SH-SY5Y (cell line): Measurements from ENCODE around the gene RDH5.

Experiments
- GATA2 ChIP-seq: IDR thresholded peaks from 2 replicates; pipeline ENCODE4 v1.6.1; 2011; ENCODE audit warnings: mild to moderate bottlenecking, low read depth, low read length
- GATA3 ChIP-seq: IDR thresholded peaks from 2 replicates; pipeline ENCODE4 v1.6.1; 2011; ENCODE audit warnings: low read depth, mild to moderate bottlenecking, low read length, moderate library complexity

RDH5 gene

DNA sequence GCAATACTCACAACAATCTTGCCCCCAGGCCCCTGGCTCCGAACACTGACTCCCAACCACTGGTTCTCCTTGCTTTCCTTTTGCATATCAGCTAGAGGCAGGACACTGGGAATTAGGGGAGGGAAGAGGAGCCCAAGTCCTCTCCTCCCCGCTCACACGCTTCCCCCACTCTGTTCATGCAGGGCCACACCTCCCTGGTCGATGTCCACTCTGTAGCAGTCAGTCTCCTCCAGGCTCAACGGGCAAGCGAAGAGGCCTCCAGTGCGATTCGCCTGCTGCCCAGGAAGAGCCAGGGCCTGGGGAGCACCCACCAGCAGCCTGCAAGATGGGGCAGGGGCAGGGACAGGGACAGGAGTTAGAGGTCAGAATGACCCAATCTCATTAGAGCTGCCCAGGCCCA lies 17.3 kb upstream of the RDH5 start:
- TF ChIP-seq GATA2 (no peak), GATA3 (no peak)

DNA sequence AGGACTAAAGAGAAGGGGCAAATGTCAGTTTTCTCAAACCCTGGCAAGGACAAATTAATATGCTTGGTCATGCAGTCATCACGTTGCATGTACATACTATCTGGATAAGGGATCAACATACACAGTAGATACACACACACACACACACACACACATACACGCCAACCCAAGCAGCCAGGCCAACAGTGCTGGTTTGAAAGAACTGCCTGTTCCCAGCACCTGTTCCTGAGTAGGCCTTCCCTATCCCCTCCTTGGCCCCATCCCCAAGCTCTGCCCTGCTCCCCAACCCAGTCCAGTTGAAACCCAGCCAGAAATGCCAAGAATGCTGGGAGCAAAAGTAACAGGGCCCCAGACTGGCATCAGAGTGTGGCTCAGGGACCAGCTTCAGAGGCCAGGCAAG lies 16.9 kb upstream of the RDH5 start:
- TF ChIP-seq GATA3 (no peak), GATA2 (no peak)

DNA sequence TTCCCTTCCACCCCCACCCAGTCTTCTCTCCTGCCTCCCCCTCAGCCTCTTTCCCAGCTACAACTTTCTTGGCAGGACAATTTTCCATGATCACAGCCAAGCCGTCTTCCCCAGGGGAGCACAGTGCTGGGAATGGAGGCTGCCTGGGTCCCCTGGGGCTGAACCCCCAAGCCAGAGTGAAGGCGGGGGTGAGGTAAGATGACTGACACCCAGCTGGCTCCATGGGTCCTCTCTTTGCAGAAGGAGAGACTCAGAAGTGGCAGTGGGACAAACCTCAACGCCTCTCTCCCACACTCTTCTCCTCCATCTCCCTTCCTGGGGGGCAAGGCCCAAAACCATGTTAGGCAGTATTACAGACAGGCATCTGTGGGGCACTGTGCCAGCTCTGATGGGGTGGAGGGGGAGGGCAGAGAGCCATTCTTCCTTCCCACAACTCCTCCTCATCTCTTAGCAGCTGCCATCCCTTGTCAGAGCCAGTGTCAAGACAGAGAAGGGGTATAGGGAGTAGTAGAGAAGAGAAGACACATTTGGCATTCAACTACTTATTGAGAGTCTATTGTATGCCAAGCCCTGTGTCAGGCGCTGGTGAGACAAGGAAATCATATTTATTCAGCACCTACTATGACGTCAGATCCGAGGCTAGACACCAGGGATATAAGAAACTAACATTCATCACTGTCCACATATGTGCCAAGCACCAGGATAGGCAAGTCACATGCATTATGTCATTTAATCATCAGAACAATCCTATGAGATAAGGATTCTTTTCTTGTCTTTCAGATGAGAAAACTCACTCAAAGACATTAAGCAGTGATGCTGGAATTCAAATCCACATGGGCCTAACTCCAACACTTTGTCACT lies 16.1 kb upstream of the RDH5 start:
- TF ChIP-seq GATA2 (no peak), GATA3 (no peak)

DNA sequence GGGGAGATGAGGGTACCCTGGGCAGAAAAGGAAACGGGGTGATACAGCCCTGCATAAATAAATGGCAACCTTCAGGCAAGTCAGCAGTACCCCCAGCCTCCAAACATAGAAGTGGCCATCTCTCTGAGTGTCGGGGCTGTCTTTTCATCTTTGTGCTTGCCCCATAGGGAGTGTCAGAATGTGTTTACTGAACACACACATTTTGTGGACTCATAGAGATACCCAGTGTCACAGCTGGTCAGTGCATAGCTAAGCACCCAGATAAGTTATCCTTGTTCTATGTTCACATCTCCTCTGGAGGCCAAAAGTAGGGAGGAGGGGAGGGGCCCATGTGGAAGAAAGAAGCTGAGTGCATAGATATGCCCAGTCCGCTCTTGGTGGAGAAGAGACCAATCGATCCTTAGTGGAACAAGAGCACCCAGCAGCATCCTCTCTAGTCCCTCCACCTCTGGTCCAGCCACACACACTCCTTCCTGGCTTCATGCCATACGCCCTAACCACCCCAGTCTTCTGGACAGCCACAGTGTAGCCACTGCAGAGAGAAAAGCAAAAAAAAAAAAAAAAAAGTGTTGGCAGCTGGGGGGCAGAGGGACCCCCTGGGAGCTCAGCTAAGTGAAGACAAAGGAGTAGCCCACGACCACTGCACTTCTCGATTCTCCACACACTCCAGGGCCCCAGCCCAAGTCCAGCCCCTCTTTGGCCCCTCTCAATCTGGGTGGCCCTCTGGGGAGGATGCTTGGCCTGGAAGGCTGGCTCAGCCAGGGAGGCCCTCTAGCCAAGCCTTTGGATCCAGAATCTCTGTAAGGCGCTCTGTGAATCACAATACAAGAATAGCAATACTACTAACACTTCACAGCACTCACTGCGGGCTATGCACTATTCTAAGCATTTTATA lies 15.1 kb upstream of the RDH5 start:
- TF ChIP-seq GATA3 (no peak), GATA2 (no peak)

DNA sequence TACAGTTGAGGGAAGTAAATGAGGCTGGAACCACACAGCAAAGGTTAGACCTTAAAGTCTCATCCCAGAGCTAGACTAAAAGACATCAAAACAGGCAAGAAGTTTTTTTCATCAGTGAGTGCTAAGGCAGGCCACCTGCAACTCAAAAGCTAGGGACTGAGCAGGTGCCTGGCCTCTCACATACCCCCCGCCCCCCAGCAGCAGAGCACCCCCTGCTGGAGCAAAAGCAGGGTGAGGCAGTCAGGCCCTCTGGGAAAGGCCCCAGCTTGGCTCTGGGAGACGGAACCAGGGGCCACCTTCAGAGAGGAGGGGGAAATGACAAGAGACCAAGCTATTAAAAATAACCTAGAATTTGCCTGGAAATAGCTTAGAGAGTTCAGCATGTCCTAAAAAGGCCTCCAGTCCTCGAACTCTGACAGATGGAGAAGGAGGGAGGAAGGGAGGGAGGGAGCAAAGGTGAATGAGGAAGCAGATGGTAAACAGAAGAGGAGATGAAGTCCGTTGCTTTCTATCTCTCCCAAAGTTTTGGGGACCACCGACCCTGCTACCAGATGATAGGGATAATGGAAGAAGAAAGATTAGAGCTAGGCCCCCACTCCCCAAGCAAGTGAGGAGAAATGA lies 14.3 kb upstream of the RDH5 start:
- TF ChIP-seq GATA2 (no peak), GATA3 (no peak)

DNA sequence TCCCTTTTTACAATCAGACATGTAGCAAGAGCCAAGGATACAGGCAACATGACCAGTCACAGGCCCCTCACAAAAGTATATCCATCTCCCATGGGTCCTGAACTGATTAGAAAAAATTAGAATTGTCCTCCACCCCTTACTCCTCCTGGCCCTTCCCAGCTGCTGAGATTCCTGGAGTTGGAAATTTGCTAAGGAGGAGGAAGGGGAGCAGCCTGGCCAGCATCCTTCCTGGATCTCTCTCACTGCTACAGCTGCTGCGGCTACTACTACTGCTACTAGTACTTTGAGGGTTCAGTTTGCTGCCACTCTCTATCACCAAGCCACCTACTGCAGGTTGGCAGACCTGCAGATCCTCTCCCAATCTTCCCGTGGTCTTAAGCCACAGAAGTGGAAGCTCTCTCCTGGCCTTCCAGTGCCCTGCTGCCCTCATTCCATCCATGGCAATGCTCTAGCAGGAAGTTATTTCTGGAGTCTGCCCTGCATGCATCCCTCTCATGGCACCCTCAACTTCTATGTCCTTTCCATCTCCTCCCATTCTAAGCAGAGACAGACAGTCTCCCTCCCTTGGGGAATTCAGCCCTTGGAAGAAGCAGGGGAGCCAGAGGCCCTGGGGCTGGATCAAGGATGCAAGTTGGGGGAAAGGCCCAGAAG lies 13.5 kb upstream of the RDH5 start:
- no peak for TF ChIP-seq GATA2
- no peak for TF ChIP-seq GATA3

DNA sequence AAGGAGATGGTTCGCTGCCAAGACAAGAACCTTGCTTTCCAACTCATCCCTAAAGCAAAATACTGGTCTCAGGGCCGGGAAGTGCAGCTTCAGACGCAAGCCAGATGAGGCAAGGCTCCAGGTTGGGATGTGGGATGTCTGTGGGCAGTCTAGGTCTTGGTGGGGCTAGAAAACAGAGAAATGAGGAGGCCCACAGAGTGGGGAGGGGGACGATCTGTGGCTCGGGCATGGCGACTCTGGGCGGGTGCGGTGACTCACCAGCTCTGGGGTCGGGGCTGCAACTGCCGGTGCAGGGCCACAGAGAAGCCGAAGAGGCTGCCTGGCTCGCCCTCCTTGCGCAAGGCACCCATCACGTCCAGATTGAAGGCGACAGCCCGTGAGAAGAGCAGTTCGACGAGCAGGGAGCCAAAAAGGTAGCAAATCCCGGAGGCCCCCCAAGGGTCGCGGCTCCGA lies 12.9 kb upstream of the RDH5 start:
- TF ChIP-seq GATA2 (no peak), GATA3 (no peak)

DNA sequence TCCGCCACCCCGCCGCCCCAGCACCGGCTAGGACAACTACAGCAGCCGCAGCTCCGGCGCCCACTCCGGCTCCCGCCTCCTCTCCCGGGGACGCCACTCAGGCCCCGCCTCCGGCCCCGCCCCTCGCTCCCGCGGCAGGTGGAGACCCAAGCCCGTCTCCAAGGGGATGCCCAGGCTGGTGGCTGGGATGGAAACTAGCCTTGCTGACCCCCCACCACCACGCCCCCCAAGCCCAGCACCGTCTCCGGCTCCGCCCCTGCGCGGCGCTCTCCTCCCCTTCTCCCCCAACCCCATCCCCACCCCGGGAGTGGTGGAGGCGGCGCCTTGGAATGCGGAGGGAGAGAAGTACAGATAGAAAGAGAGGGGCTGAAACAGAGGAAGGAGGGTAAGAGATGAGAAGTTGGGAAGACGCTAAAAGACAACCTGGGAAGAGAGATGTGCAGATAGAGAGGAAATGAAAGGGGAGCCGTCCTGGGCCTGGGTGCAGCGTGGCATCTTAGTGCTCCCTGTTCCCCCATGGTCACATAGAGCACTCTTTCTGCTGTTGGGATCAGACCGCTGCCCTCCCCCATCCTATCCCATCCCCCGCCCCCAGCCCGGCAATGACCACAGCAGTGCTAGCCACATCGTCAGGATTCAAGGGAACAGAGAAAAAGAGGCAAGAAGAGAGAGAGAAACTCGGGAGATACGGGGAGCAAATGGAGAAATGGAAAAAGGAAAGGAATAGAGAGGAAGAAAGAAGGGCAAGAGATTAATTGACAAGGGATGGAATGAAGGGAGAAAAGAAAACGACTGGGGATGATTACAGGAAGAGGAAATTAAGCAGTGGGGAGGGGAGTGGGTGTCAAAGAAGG lies 12.1 kb upstream of the RDH5 start, which contains the start of gene ITGA7:
Gene ITGA7, minus strand, starts transcription at position 64 of the 854 bp plus-strand sequence. CDS start 222 bp downstream, outside the sequence.
- TF ChIP-seq GATA2 (no peak), GATA3 (no peak)

DNA sequence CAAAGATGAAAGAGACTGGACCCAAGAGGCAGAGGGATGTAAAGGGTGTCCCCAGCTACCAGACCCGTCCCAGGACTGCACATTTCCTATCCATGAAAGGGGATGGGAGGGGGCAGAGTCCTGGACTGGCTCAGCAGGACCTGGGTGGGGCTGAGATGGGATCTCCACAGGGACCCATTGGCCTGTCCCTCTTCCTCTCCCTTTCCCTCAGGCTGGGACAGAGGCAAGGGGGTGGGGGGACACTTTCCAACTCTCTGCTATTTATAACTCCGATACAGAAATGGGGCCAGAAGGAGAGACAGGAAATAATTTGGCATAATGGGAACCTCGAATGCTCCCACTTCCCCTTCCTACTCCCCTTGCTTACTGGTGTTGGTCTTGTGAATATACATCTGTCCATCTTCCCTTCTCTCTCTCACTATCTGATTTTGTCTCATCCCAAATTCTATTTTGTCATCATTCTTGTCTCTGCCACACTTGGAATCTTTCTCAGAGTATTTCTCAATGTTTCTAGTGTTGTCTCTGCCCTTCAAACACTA lies 11.4 kb upstream of the RDH5 start:
- no peak for TF ChIP-seq GATA2
- TF ChIP-seq GATA3: no peak

DNA sequence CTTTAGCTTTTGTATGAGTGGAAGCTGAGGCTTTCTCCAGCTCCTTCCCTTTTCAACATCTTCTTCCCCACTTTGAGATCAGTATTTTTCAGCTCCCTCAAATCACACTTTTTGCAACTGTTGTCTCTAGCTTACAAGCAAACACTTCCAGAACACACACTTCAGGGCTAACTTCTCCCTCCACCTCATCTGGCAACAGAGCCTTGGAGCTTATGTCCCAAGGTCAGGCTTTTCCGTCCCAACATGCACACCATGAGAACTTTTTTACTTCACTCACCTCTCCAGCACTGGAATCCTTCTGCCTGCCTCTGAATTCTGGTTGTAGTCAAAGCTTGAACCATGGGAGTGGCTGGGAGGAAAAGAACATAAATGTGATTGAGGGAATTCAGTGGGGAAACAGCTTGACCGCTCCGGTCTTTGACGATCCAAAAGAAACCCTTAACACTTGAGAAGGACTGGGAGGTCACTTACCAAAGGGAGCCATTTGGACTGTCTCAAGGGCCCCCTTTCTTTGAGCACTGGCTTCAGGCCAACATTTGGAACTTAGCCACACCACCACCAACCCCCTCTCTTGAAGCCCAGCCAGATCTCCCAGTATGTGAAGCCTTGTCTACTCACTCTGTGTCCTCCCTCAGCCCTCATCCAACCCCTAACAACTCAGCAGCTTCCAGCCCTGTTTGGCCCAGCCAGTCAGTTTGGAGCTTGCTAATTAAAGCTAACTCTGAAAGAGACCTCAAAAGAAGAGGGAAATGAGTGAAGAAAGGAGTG lies 8.2 kb upstream of the RDH5 start:
- TF ChIP-seq GATA2 (no peak), GATA3 (no peak)

DNA sequence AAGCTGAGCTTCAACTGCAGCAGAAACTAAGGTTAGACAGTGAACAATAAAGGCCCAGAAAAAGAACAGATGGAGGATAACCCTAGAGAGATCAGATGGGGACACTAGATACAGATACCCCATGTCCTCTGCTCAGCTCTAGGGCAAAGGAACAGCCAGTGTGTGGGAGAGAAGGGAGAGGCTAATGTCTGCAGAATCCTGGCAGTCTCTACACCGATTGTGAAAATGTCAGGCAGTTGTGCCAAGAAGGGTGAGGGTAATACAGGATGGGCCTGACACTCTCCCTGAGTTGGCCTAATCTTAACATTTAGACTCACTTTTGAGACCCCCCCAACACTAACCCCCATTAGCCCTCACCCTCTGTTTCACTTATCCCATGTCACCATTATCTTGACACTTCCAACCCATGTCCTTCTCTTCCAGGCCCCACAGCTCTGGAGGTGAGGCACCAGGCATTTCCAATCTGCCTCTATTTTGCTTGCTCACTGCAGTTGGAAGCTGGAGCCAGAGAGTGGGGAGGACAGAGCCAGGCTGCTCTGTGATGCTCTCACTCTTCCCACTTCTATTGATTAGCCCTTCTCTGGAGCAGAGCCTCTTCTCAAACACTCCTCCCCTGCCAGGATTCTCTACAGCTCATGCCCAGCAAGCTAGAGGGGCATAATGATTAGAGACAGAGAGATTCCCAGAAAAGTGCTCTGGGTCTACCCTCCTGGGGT lies 7.3 kb upstream of the RDH5 start:
- TF ChIP-seq GATA3 (no peak), GATA2 (no peak)

DNA sequence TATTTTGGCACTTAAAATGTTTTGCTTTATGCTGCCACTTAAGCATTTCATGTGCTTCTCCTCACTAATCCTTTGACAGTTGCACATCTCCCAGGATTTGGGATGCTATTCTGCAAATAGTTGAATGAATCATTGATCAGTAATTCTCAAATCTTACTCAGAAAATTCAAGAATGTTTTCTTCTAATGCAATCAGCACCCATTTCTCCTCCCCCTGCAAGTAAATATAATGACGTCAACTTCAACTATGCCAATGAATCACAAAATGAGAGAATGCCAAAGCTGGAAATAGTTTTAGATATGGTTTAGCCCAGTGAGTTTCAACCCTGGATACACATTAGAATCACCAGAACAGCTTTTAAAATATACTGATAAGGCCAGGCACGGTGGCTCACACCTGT lies 6.5 kb upstream of the RDH5 start:
- TF ChIP-seq GATA2 (no peak), GATA3 (no peak)
